ENCODE measurements around the gene POLDIP3.
A peak's percentile ranks its signal among the peaks of the same experiment; 100 is the strongest.
"Not testable (repeated sequence)": the region's sequence is repeated elsewhere in the genome, so short reads cannot be mapped to it uniquely, and the experiment has no call there.

Gene POLDIP3

GRCh38 chr22:42619261-42620063, 4.8 kb upstream of the POLDIP3 start:
- TF ChIP-seq CTCF (conservative IDR thresholded peaks at IDR 0.05; ENCODE audit: low read depth, low read length) = no peak
- no peak overlapping the region for H3K4me3 ChIP-seq (ENCODE audit: low read depth, low read length)
- DNase-seq (ENCODE audit: low read depth) = no peak

GRCh38 chr22:42617155-42617983, 2.7 kb upstream of the POLDIP3 start:
- TF ChIP-seq CTCF (conservative IDR thresholded peaks at IDR 0.05; ENCODE audit: low read depth, low read length) = no peak
- no peak overlapping the region for H3K4me3 ChIP-seq (ENCODE audit: low read depth, low read length)
- no peak for DNase-seq (ENCODE audit: low read depth)

GRCh38 chr22:42615860-42616175, 1.1 kb upstream of the POLDIP3 start:
- DNase-seq (ENCODE audit: low read depth); H3K4me3 ChIP-seq (ENCODE audit: low read depth, low read length): not testable (repeated sequence)

- peak; percentile 99 for DNase-seq (ENCODE audit: low read depth)
- H3K4me3 ChIP-seq (ENCODE audit: low read depth, low read length) = peak overlapping the region; percentile 86
- TF ChIP-seq CTCF (conservative IDR thresholded peaks at IDR 0.05; ENCODE audit: low read depth, low read length) = no peak
These were observed 593 bp upstream of the POLDIP3 start for GRCh38 chr22:42615092-42615859.

GRCh38 chr22:42613872-42614301, 796 bp downstream of the POLDIP3 start:
- no peak for DNase-seq (ENCODE audit: low read depth)
- TF ChIP-seq CTCF (conservative IDR thresholded peaks at IDR 0.05; ENCODE audit: low read depth, low read length) = no peak
- peak overlapping the region; percentile 86 for H3K4me3 ChIP-seq (ENCODE audit: low read depth, low read length)

GRCh38 chr22:42612336-42612735, 2.3 kb downstream of the POLDIP3 start:
- DNase-seq (ENCODE audit: low read depth) = no peak
- no peak overlapping the region for H3K4me3 ChIP-seq (ENCODE audit: low read depth, low read length)
- TF ChIP-seq CTCF (conservative IDR thresholded peaks at IDR 0.05; ENCODE audit: low read depth, low read length) = no peak

- no peak overlapping the region for H3K4me3 ChIP-seq (ENCODE audit: low read depth, low read length)
- no peak for DNase-seq (ENCODE audit: low read depth)
- no peak for TF ChIP-seq CTCF (conservative IDR thresholded peaks at IDR 0.05; ENCODE audit: low read depth, low read length)
These were observed 3.6 kb downstream of the POLDIP3 start for GRCh38 chr22:42611051-42611450.
